LNCAP (cell line): ENCODE data around the gene SEC61A1.
A peak's percentile ranks its signal among the peaks of the same experiment; 100 is the strongest.

Experiments
- CTCF ChIP-seq: fragments of 450-650 bp; IDR thresholded peaks from 2 replicates; pipeline ENCODE4 v1.5.1; 2017; ENCODE audit warnings: mild to moderate bottlenecking

Gene SEC61A1

GRCh38 chr3:128062033-128062745 is 10.0 kb downstream of the SEC61A1 start:
- TF ChIP-seq CTCF, result no peak

GRCh38 chr3:128063865-128064264 is 11.6 kb downstream of the SEC61A1 start:
- TF ChIP-seq CTCF, result no peak

- no peak for TF ChIP-seq CTCF
Observed at GRCh38 chr3:128064962-128065361, 12.7 kb downstream of the SEC61A1 start.

- TF ChIP-seq CTCF, result no peak
Observed at GRCh38 chr3:128066114-128066513, 13.9 kb downstream of the SEC61A1 start.

GRCh38 chr3:128066676-128067075 is 14.4 kb downstream of the SEC61A1 start:
- TF ChIP-seq CTCF, result no peak

- TF ChIP-seq CTCF, result no peak
Observed at GRCh38 chr3:128067489-128067888, 15.3 kb downstream of the SEC61A1 start.

- peak; percentile 74 for TF ChIP-seq CTCF
Observed at GRCh38 chr3:128068156-128068620, 16.0 kb downstream of the SEC61A1 start.

GRCh38 chr3:128069271-128069670 is 17.0 kb downstream of the SEC61A1 start:
- no peak for TF ChIP-seq CTCF
